Measurements from ENCODE around the gene SIGLEC1.
A peak's percentile ranks its signal among the peaks of the same experiment; 100 is the strongest.

Gene SIGLEC1

DNA sequence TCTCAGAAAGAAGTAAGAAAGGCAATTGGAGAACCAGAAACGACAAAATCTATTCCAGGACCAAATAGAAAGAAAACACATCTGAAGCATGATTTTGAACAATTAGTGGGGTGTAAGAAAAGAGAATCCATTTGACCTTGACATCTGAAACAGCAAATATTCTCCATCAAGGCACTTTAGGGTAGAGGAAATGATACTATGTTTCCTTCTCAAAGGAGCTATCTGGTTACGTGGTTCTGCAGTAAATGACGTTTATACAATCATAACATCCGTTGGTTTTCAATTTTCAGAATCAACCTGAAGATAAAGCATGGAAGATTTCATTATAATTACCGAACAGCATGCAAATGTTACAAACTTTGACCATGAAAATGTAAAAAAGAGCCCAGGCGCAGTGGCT lies 8.2 kb upstream of the SIGLEC1 start:
- Mint-ChIP-seq H3K9me3 (no peaks in the 10 kb centered on the region), H3K27me3 (ENCODE audit: low read depth) (peaks cover 12% of the 10 kb centered on the region), H3K36me3 (ENCODE audit: low read depth) (no peaks in the 10 kb centered on the region), H3K4me3 (no peak overlapping the region), H3K27ac (no peak overlapping the region), H3K4me1 (no peaks in the 10 kb centered on the region)
- TF ChIP-seq, protein P1, sequence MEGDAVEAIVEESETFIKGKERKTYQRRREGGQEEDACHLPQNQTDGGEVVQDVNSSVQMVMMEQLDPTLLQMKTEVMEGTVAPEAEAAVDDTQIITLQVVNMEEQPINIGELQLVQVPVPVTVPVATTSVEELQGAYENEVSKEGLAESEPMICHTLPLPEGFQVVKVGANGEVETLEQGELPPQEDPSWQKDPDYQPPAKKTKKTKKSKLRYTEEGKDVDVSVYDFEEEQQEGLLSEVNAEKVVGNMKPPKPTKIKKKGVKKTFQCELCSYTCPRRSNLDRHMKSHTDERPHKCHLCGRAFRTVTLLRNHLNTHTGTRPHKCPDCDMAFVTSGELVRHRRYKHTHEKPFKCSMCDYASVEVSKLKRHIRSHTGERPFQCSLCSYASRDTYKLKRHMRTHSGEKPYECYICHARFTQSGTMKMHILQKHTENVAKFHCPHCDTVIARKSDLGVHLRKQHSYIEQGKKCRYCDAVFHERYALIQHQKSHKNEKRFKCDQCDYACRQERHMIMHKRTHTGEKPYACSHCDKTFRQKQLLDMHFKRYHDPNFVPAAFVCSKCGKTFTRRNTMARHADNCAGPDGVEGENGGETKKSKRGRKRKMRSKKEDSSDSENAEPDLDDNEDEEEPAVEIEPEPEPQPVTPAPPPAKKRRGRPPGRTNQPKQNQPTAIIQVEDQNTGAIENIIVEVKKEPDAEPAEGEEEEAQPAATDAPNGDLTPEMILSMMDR (IDR thresholded peaks at IDR 0.05; ENCODE audit: unreplicated experiment in 3 of 3) = no peak

DNA sequence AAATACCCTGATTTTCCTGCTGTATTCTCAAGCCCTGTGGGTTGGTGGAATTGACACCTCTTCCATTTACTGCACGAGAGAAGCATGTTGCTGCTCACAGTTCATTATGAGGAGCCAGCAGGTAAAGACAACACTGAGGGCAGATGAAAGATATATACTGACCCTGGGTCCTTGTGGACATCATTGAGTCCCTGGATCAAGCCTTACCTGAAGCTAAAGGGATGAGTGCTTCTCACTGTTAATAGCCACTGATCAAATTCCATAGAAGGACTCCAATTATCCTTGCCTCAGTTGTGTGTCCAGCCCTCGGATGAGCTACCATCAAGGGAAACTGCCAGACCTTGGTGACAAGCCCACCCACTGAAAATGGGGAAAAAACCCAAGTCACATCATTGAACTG lies 7.7 kb upstream of the SIGLEC1 start:
- no peaks in the 10 kb centered on the region for H3K9me3 Mint-ChIP-seq
- no peak overlapping the region for H3K27ac Mint-ChIP-seq
- no peaks in the 10 kb centered on the region for H3K4me1 Mint-ChIP-seq
- TF ChIP-seq, protein P1 (IDR thresholded peaks at IDR 0.05; ENCODE audit: unreplicated experiment in 3 of 3) = no peak
- H3K4me3 Mint-ChIP-seq = no peak overlapping the region
- H3K36me3 Mint-ChIP-seq (ENCODE audit: low read depth) = no peaks in the 10 kb centered on the region
- H3K27me3 Mint-ChIP-seq (ENCODE audit: low read depth) = peaks cover 12% of the 10 kb centered on the region

DNA sequence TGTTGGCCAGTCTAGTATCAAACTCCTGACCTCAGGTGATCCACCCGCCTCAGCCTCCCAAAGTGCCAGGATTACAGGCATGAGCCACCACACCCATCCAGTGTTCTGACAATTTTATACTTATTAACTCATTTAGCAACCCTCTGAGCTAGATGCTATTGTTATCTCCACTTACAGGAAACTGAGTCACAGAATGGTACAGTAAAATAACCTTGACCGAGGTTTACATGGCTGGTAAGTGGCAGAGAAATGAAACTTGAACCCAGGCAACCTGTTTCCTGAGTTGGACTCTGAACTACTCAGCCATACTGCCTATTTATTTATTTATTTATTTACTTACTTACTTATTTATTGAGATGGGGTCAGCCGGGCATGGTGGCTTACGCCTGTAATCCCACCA lies 6.6 kb upstream of the SIGLEC1 start:
- no peaks in the 10 kb centered on the region for H3K9me3 Mint-ChIP-seq
- H3K27ac Mint-ChIP-seq = no peak overlapping the region
- no peaks in the 10 kb centered on the region for H3K36me3 Mint-ChIP-seq (ENCODE audit: low read depth)
- TF ChIP-seq, protein P1 (IDR thresholded peaks at IDR 0.05; ENCODE audit: unreplicated experiment in 3 of 3) = no peak
- H3K4me1 Mint-ChIP-seq = no peaks in the 10 kb centered on the region
- peaks cover 12% of the 10 kb centered on the region for H3K27me3 Mint-ChIP-seq (ENCODE audit: low read depth)
- H3K4me3 Mint-ChIP-seq = no peak overlapping the region

DNA sequence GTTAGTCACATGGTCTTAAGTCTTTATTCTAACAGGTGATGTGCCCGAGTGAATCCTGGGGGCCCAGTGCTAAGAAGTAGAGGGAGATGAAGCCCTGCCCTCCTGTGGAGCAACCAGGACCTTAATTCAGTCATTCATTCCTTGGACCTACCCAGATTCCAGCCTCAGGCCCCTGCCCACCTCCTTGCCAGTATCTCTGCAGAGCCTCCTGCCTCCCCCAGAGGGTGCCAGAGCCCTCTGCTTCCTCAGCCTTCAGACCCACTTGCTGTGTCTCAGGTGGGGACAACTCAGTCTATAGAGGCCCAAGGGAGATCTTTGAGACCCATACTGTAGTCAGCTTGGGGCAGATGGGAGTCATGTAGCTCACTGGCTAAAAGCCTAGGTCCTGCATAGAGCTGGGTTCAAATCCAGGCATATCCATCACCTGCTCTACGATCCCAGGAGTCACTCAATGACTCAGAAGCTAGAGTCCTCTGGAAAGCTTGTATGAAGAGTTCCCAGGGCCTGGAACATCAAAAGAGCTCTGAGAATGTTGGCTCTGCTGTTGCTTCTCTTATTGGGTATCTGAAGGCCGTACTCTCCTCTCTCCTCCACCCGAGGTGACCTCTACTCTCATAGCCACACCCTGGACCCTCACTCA lies 3.9 kb upstream of the SIGLEC1 start:
- H3K9me3 Mint-ChIP-seq = no peaks in the 10 kb centered on the region
- peaks cover 12% of the 10 kb centered on the region for H3K27me3 Mint-ChIP-seq (ENCODE audit: low read depth)
- H3K27ac Mint-ChIP-seq = no peak overlapping the region
- TF ChIP-seq, protein P1 (IDR thresholded peaks at IDR 0.05; ENCODE audit: unreplicated experiment in 3 of 3) = peak; percentile 66 to 79 (median 76)
- no peak overlapping the region for H3K4me3 Mint-ChIP-seq
- H3K36me3 Mint-ChIP-seq (ENCODE audit: low read depth) = no peaks in the 10 kb centered on the region
- no peaks in the 10 kb centered on the region for H3K4me1 Mint-ChIP-seq

DNA sequence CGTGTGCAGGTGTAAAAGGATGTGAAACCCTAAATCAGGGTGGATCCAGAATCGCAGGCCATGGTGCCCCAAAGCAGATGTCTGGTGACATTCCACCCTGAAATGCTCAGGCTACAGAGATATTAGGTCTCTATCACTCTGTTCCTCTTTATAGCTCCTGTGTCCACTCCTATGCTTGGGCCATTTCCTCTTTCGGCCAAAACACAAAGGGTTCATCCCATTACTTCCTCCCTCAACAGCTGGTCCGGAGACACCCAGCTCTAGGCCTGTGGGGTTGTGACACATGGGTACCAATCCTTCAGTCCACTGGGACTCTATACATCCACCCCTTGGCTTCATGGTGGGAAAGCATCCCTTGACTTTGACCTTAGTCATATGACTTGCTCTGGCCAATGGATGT lies 1.7 kb upstream of the SIGLEC1 start:
- Mint-ChIP-seq H3K9me3 (no peaks in the 10 kb centered on the region), H3K27ac (no peak overlapping the region), H3K27me3 (ENCODE audit: low read depth) (no peaks in the 10 kb centered on the region), H3K36me3 (ENCODE audit: low read depth) (no peaks in the 10 kb centered on the region), H3K4me1 (peaks cover 5% of the 10 kb centered on the region), H3K4me3 (no peak overlapping the region)
- TF ChIP-seq, protein P1 (IDR thresholded peaks at IDR 0.05; ENCODE audit: unreplicated experiment in 3 of 3) = no peak

DNA sequence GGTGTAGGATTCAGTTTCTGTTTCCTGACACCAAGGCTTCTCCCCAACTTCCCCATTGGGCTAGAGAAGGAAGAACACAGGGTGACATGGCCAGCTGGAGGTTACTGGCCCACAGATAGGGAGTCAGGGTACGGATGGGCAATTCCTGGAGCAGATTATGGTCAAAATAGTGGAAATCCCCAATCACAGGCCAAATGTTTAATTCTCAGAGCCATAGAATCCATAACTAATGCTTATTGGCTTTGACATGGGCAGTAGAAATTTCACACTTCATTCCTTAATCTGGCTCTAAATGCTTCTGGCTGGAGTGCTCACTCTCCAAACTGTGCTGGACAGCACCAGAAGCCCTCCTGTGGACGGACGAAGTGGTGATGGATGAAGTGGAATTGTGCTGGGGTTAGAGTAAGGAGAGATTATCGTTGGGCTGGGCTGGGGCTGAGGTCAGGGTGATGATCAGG lies 887 bp downstream of the SIGLEC1 start:
- Mint-ChIP-seq H3K36me3 (ENCODE audit: low read depth) (no peaks in the 10 kb centered on the region), H3K9me3 (no peaks in the 10 kb centered on the region), H3K4me1 (peaks cover 5% of the 10 kb centered on the region), H3K4me3 (no peak overlapping the region), H3K27ac (no peak overlapping the region), H3K27me3 (ENCODE audit: low read depth) (no peaks in the 10 kb centered on the region)
- TF ChIP-seq, protein P1 (IDR thresholded peaks at IDR 0.05; ENCODE audit: unreplicated experiment in 3 of 3) = no peak
